ENCODE data around the gene PKDCC. TPM values are rescaled to one million over a fixed set of nuclear protein-coding genes. Genes with fewer than 3 reads are reported as not detected.
A peak's percentile ranks its signal among the peaks of the same experiment; 100 is the strongest.

Gene PKDCC
- total and polyA plus RNA-seq, 4 donors = 2.0 to 76.0 (median 19.8) TPM

- Histone ChIP-seq H3K9me3 (ENCODE audit: control insufficient read depth in 4 of 4, low read length in 3 of 4) (no peaks in the 10 kb centered on the region), H3K9ac (ENCODE audit: low read depth in 1 of 2, low read length in 2 of 2) (no peak overlapping the region), H3K27ac (ENCODE audit: low read depth in 1 of 2, low read length in 2 of 2) (no peak overlapping the region), H3K36me3 (ENCODE audit: control insufficient read depth in 4 of 4, insufficient read depth in 3 of 4, low read depth in 1 of 4, low read length in 3 of 4) (no peaks in the 10 kb centered on the region), H3K27me3 (ENCODE audit: control insufficient read depth in 4 of 4, insufficient read depth in 4 of 4, low read length in 3 of 4) (no peaks in the 10 kb centered on the region), H3K4me1 (ENCODE audit: control insufficient read depth in 4 of 4, insufficient read depth in 4 of 4, low read length in 3 of 4) (peaks cover 0 to 3% (median 0%) of the 10 kb centered on the region in 4 donors), H3K4me3 (ENCODE audit: low read depth in 1 of 3, low read length in 3 of 3) (no peak overlapping the region)
- WGBS = 45% methylated on average over 4 of the region's 4 CpGs
- DNase-seq (ENCODE audit: low spot score) = no peak
- TF ChIP-seq NR2F2 (IDR thresholded peaks at IDR 0.05) (no peak), HNF4A (conservative IDR thresholded peaks at IDR 0.05) (peak; percentile 47 to 75), EGR1 (IDR thresholded peaks at IDR 0.05; ENCODE audit: low read depth in 2 of 2) (peak in 1 of 2 donors; percentile 22), RXRA (IDR thresholded peaks at IDR 0.05) (peak in 1 of 2 donors; percentile 14)
Observed at GRCh38 chr2:42031281-42032223, 16.3 kb upstream of the PKDCC start.

- DNase-seq (ENCODE audit: low spot score) = no peak
- Histone ChIP-seq H3K9ac (ENCODE audit: low read depth in 1 of 2, low read length in 2 of 2) (no peak overlapping the region), H3K9me3 (ENCODE audit: control insufficient read depth in 4 of 4, low read length in 3 of 4) (no peaks in the 10 kb centered on the region), H3K4me3 (ENCODE audit: low read depth in 1 of 3, low read length in 3 of 3) (no peak overlapping the region), H3K36me3 (ENCODE audit: control insufficient read depth in 4 of 4, insufficient read depth in 3 of 4, low read depth in 1 of 4, low read length in 3 of 4) (no peaks in the 10 kb centered on the region), H3K27ac (ENCODE audit: low read depth in 1 of 2, low read length in 2 of 2) (no peak overlapping the region), H3K27me3 (ENCODE audit: control insufficient read depth in 4 of 4, insufficient read depth in 4 of 4, low read length in 3 of 4) (no peaks in the 10 kb centered on the region), H3K4me1 (ENCODE audit: control insufficient read depth in 4 of 4, insufficient read depth in 4 of 4, low read length in 3 of 4) (peaks cover 0 to 3% (median 0%) of the 10 kb centered on the region in 4 donors)
- TF ChIP-seq NR2F2 (IDR thresholded peaks at IDR 0.05) = no peak
- no peak for TF ChIP-seq HNF4G (IDR thresholded peaks at IDR 0.05)
- no peak for TF ChIP-seq RAD21 (IDR thresholded peaks at IDR 0.05)
- no peak for TF ChIP-seq RXRA (IDR thresholded peaks at IDR 0.05)
- TF ChIP-seq SP1 (IDR thresholded peaks at IDR 0.05) = no peak
- no peak for TF ChIP-seq HNF4A (conservative IDR thresholded peaks at IDR 0.05)
- TF ChIP-seq REST (IDR thresholded peaks at IDR 0.05) = no peak
- no peak for TF ChIP-seq JUND (IDR thresholded peaks at IDR 0.05)
- no peak for TF ChIP-seq YY1 (IDR thresholded peaks at IDR 0.05)
- TF ChIP-seq MAX (IDR thresholded peaks at IDR 0.05) = no peak
- TF ChIP-seq CTCF (IDR thresholded peaks at IDR 0.05; ENCODE audit: low read depth, low read length, missing input control) = no peak
- TF ChIP-seq FOXA1 (IDR thresholded peaks at IDR 0.05) = no peak
- TF ChIP-seq EGR1 (IDR thresholded peaks at IDR 0.05; ENCODE audit: low read depth in 2 of 2) = no peak
- TF ChIP-seq TAF1 (conservative IDR thresholded peaks at IDR 0.05) = no peak
- TF ChIP-seq ZBTB33 (IDR thresholded peaks at IDR 0.05) = no peak
- no peak for TF ChIP-seq FOXA2 (IDR thresholded peaks at IDR 0.05)
- TF ChIP-seq GABPA (IDR thresholded peaks at IDR 0.05 in 1 of 2, conservative IDR thresholded peaks at IDR 0.05 in 1 of 2) = no peak
- TF ChIP-seq ATF3 (IDR thresholded peaks at IDR 0.05) = no peak
- 79% methylated on average over 6 of the region's 6 CpGs for WGBS
Observed at GRCh38 chr2:42032224-42032620, 15.6 kb upstream of the PKDCC start.

Data from liver (tissue), 9 donors.